UCSD-AML1 (cell line): ENCODE data around the gene CARD8.
"Not testable (repeated sequence)": the region's sequence is repeated elsewhere in the genome, so short reads cannot be mapped to it uniquely, and the experiment has no call there.

ENCODE experiments used
- DNase-seq: peaks from one replicate; lab custom pipeline; 2025; ENCODE audit not compliant: unreplicated experiment; lab: John Stamatoyannopoulos, UW

The CARD8 gene, protein sequence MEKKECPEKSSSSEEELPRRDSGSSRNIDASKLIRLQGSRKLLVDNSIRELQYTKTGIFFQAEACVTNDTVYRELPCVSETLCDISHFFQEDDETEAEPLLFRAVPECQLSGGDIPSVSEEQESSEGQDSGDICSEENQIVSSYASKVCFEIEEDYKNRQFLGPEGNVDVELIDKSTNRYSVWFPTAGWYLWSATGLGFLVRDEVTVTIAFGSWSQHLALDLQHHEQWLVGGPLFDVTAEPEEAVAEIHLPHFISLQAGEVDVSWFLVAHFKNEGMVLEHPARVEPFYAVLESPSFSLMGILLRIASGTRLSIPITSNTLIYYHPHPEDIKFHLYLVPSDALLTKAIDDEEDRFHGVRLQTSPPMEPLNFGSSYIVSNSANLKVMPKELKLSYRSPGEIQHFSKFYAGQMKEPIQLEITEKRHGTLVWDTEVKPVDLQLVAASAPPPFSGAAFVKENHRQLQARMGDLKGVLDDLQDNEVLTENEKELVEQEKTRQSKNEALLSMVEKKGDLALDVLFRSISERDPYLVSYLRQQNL

DNA sequence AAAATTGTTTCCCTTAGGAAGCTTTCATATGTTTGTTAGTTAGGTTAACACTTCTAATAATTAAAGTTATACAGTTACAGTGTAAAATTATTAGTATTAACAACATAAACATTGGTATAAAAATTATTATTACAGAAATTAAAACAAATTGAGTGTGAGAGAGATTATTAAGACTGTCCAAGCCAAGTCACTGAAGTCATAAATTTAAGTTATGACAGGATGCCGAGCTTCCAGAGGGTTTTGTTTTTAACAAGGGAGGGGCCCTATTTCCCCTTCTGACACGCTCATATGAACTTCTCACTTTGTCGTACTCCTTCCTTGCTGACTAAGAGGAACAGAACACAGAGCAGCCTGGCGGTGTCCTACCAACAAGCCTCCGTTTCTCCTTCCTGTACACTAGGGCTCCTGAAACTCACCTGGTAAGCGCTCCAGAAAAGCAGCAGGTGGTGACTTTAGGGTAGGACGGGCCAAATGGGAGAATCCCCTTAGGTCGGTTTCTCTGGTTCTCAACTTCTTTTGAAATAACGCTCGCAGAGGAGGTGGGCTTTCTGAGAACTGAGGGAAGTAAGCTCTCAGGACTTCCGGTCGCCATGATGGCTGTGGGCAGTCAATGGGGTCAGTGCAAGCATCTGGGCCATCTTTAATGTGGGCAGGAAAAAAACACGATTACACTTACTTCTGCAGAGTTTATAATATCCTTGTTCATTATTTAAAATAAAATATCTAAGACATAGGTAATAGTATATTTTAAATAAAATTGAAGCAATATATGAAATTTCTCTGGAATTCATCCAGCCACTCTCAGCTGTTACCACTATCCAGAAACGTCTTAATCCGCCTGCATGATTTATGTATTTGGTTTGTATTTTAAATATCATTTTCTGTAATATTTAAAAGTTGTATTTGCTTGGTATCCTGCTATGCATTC lies at the start of gene CARD8:
Gene CARD8 (minus strand): TSS at position 537 of the 928 bp plus-strand sequence. CDS start 14,892 bp downstream, outside the sequence.
- DNase-seq = peak; percentile 84

DNA sequence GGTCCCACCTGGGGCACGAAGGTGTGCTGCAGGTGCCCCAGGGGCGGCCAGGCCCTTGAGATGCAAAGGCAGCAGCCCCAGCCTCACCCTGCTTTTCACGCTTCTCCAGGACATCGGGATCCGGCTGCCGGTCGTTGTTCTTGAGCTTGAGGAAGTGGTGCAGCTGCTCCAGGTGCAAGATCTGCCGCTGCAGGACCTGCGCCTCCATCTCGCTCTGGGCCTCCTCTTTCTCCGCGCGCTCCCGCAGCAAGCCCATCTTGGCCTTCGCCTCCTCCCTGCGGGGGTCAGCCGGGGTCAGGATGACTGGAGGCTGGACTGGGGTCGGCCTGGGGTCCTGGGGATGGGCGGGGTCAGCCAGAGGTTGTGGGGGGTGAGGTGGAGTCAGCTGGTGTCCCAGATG lies 48.2 kb upstream of the CARD8 start:
- no peak for DNase-seq

DNA sequence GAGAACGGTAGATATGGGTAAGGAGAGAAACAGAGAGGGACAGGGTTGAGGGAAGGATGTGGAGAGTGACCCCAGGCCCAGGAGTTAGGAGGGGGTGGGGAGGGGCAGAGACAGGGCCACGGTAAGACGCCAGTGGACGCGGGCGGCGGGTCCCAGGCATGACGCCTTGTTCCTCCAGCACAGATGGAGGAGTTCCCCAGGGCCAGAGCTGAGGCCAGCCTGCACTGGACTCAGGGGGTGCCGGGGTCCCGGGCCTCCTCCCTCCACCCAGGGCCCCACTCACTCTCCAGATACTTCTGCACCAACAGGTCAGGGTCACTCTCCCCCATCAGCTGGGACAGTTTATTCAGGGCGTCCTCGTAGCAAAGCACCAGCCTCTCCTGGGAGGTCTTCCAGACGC lies 47.7 kb upstream of the CARD8 start:
- no peak for DNase-seq

DNA sequence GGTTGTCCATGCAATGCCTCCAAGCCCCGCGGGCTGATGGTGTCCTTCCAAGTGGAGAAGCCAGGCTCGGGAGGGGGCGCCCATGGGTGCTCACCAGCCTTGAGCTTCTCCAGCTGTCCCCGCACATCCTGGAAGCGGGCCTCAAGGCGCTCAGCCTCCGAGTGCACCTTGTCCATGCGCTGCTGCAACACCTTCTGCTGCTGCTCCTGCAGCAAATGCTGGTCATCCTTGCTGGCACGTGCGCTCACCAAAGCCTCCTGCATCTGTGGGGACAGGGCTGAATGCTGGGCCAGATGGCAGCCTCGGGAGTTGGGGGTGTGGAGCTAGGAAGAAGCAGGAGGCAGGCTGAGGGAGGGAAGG lies 46.9 kb upstream of the CARD8 start:
- no peak for DNase-seq

DNA sequence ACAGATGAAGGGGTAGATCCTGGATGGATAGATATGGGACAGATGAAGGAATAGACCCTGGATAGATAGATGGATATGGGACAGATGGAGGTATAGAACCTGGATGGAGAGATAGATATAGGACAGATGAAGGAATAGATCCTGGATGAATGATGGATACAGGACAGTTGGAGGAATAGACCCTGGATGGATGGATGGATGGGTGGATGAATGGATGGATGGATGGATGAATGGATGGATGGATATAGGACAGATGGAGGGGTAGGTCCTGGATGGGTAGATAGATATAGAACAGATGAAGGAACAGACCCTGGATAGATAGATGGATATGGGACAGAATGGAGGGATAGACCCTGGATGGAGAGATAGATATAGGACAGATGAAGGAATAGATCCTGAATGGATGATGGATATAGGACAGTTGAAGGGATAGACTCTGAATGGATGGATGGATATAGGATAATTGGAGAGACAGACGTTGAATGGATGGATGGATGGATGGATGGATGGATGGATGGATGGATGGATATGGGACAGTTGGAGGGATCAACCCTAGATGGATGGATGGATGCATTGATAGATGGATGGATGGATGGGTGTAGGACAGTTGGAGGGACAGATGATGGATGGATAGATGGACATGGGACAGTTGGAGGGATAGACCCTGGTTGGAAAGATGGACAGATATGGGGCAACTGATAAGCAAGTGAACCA lies 46.3 kb upstream of the CARD8 start:
- no peak for DNase-seq

DNA sequence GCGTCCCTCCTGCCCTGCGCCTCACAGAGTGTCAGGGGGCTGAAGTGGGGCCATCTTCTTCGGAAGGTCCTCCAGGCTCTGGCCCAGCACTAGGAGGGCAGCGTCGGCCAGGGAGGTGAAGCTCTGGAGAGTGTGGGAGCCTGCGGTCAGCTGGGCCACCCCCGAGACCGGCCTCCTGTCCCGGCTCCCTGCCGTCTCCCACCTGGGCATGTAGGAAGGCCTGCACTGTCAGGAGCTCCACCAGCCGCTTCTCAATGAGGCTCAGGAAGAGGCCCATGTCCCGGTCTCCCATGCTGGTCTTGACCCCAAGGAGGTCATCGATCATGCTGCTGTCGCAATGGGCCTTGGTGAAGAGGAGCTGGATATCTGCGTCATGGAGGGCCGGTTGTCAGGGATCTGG lies 42.3 kb upstream of the CARD8 start:
- DNase-seq = no peak

DNA sequence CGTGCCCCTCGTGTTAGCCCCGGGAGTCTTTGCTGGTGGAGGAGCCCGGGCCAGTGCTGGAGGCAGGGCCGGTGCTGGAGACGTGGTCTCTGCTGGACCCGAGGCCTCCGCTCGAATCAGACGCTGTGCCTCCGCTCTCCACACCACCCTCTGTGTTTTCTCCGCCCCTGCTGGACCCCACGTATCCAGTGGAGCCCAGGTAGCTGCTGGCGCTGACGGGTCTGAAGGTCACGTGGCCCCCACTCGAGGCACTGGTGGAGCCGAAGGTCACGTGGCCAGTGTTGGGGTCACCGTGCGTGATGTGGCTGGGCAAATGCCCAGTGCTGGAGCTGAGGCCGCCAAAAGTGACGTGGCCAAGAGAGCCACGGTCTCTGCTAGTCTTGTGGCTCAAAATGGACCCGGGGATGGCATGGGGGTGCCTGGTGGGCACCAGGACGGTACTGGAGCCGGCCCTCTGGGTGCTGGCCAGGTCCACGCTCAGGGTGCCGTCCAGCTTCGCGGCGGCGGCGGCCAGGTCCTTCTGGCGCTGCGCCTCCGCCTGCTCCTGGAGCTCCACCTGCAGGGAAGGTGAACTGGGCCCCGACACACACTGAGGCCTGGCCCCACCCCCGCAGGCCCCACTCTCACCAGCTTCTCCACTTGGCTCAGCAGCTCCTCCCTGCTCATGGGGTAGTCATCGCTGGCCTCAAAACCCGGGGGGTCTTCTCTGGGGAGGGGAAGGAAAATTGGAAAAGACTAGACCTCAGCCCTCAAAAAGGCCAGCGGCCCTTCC lies 41.4 kb upstream of the CARD8 start:
- no peak for DNase-seq

DNA sequence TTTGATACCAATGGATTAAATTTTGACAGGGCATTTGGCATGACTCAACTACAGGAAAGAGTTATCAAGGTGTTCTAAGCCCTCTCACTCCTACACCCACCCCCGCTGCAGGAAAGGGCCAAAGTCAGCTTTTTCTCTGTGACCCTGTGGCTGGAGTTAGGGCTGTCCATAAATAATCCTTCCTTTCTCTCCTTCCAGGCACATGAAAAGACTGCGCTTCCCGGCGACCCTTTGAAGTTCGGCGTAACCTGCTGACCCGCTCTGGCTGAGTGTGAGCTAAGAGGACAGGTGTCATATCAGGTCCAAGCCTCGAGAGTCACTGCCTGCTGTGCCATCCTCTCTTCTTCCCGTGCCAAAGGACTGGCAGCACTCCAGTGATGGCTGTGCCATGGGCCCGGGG lies 39.7 kb upstream of the CARD8 start:
- no peak for DNase-seq

DNA sequence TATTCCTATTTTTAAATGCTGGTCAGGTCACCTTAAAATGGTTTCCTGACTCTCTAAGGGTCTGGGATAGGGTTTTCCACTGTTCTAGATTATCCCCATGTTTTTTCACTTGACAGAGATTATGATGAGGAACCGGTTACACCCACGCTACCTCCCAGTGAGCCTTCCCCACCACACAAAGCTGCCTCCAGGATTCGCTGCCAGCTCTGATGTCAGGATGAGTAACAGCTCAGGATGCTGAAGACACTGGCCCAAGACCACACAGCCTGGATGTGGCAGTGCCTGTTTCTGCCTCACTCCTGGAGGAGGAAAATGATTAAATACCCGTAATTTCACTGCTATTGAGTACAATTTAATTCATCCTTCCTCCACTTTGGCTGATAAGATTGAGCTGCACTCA lies 37.1 kb upstream of the CARD8 start:
- DNase-seq = no peak

DNA sequence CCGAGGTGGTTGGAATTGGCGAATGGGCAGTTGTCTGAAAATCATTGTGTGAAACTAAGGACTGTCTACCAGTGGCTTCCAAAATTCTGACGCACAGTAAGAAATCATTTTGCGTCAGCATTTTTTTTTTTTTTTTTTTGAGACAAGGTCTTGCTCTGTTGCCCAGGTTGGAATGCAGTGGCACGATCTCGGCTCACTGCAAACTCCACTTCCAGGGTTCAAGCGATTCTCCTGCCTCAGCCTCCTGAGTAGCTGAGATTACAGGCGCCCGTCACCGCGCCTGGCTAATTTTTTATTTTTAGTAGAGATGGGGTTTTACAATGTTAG lies 35.7 kb upstream of the CARD8 start:
- DNase-seq = not testable (repeated sequence)

DNA sequence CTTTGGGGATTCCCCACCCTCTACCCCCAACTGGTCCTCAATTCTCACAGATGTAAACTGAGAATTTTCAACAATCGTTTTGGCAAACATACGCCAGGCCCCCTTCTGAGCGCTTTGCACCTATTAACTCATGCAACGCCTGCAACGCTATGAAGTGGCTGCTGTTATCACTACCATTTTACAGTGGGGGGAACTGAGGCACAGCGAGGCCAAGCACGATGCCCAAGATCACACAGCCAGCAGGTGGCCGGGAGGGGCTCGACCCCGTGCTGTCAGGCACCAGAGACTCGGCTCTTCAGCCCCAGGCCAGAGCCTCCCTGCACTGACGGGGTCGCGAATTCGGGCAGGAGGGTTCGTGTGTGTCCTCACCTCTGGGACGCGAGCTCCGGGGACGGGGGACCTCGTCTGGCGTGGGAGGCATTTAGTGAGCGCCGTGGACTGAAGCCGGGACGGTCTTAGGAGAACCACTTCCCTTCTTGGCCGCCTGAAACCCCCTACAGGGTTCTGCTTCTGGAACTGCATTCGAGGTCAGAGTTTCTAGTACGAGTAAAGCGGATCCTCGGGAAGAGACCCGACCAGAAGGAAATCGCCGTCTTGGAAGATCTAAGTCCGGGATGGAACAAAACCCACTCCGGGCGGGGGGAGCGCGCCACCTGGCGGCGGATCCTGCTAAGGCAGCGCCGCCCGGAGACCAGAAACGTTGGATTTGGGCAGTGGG lies 35.2 kb upstream of the CARD8 start:
- peak; percentile 70 for DNase-seq

DNA sequence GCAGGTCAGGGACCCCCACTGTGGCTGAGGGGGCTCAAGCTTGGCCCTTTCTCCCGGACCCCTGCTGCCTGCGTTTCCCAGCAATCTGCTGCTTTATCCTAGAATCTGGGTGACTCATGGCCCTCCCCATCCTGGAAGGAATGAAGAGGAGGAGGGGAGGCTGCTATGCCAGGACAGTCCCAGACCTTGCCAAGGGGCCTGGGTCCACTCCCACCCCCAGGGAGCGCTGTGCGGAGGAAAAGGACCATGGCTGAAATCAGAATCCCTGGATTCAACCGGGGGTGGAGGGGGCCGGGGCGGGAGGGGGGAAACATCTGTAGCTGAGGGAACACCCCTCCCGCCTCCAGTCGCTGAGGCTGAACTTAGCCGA lies 34.7 kb upstream of the CARD8 start:
- DNase-seq = no peak

DNA sequence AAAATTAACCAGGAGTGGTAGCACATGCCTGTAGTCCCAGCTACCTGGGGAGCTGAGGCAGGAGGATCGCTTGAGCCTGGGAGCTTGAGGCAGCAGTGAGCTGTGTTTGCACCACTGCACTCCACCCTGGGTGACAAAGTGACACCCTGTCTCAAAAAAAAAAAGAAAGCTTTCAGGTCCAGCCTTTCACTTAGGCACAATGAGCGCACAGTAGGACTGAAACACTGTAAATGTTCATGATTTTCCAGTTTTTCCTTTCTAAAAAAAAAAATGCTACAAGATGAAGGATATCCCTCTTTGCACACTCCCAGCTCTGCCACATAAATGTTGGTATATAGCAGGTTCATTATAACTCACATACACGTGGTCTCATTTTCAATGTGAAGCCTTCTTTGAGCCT lies 32.0 kb upstream of the CARD8 start:
- no peak for DNase-seq

DNA sequence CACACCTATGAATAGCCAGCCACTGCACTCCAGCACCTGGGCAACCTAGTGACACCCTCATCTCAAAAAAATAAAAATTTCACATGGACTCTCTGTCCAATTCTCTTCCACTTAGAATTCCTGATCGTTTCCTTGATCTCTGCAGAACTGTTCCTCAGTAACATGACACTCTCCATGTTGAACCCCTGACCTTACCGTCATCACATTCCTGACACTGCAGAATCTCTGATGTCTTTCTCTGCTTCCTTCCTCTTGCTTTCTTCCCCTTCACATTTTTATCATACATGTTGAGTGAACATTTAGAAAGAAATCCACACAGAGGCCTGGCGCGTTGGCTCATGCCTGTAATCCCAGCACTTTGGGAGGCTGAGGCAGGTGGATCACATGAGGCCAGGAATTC lies 29.2 kb upstream of the CARD8 start:
- no peak for DNase-seq

DNA sequence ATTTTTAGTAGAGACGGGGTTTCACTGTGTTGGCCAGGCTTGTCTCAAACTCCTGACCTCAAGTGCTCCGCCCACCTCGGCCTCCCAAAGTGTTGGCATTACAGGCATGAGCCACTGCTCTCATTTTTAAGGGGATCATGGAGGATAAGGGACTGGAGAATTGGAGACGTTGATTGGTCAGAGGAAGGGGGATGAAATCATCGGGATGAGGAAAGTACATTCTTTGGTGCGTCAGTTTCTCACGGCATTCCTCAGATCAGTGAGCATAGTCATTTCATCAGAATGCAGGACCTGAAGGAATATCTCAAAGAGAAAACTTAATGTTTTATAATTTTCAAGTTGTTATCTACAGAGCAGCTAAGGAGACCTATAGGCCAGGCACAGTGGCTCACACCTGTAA lies 28.2 kb upstream of the CARD8 start:
- DNase-seq = no peak

DNA sequence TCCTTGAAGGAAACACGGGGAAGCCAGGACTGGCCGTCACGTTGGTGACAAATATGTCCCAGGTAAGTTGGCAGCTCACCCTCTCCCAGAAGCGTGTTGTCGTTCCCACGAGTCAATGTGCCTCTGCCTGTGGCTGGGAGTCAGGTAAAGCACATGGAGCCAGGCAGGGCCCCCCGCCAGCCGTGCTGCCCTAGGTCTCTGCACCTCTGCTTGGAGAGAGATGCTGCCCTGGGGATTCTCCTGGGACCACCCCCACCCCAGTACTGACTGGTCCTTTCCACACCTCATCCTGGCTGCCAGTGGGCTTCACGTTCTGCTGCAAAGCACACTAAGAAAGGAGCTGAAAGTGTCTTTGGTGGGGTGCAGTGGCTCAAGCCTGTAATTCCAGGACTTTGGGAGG lies 24.0 kb upstream of the CARD8 start:
- no peak for DNase-seq

DNA sequence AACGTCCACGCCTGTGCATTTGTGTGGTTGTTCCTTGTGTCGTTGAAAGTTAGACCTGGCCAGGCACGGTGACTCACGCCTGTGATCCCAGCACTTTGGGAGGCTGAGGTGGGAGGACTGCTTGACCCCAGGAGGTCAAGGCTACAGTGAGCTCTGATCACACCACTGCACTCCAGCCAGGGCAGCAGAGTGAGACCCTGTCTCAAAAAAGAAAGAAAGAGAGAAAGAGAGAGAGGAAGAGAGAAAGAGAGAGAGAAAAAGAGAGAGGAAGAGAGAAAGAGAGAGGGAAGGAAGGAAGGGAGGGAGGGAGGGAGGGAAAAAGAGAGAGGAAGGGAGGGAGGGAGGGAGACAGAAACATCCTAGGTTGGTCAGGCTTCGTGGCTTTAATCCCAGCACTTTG lies 19.2 kb upstream of the CARD8 start:
- no peak for DNase-seq

DNA sequence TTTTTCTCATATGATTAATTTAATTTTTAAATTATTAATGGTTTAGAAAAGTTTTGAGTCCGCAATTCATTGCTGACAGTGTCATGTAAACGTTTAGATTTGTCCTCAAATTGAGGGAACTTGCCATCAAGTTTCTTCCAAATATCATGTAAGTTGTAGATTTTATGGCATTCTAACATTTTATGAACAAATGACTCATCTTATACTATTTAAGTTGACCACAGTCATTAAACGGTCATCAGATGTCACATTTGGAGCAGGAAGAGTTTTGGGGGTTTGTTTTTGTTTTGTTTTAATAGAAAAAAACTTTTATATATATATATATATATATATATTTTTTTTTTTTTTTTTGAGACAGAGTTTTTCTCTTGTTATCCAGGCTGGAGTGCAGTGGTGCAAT lies 18.5 kb upstream of the CARD8 start:
- no peak for DNase-seq

DNA sequence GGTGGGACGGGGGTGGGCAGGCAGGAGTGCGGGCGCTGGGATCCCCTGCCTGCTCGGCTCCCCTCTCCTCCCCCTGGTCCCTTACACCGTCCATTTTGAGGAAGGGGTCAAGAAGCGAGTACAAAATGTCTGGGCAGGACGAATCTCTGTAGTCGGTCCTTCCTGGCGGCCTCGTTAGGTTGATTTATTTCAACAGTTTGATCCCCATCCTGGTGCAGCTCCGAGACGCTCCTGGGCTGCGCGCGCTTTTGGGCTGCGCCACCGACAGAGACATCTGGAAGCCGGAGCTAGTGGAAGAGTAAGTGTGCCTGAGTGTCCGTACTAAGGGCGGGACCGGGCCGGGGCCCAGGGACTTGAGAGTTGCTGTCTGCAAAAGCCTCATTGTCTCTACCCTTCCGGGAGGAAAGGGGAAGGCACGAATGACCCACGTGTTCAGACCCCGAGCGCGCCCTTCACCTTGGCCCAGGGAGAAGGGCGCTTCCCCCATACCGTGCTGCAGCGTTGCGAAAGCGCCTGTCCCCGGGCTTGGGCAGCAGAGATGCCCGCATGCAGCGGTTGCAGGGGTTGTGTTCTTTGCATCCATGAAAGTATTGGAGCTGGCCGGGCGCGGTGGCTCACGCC lies 15.9 kb upstream of the CARD8 start:
- peak; percentile 29 for DNase-seq

DNA sequence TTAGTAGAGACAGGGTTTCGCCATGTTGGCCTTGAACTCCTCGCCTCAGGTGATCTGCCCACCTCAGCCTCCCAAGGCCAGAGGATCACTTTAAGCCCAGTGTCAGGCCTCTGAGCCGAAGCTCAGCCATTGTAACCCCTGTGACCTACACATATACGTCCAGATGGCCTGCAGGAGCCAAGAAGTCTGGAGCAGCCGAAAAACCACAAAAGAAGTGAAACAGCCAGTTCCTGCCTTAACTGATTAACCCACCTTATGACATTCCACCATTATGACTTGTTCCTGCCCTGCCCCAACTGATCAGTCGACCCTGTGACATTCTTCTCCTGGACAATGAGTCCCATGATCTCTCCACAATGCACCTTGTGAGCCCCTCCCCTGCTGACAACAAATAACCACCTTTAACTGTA lies 13.9 kb upstream of the CARD8 start:
- DNase-seq = not testable (repeated sequence)
